HEK293 (cell line): ENCODE data around the gene LRP1B.

Experiments
- CTCF ChIP-seq: fragments of 450-650 bp; formaldehyde crosslinking; IDR thresholded peaks from 2 replicates; pipeline ENCODE4 v1.5.1; 2016; ENCODE audit warnings: missing biosample characterization, missing genetic modification characterization
- ZBTB7A ChIP-seq: fragments of 450-650 bp; formaldehyde crosslinking; IDR thresholded peaks from 2 replicates; pipeline ENCODE4 v1.5.1; 2016; ENCODE audit warnings: low read depth, missing biosample characterization, missing genetic modification characterization
- ZNF169 ChIP-seq: fragments of 450-650 bp; formaldehyde crosslinking; IDR thresholded peaks from 2 replicates; pipeline ENCODE4 v1.5.1; 2016; ENCODE audit warnings: missing biosample characterization, missing genetic modification characterization
- ZNF24 ChIP-seq: fragments of 450-650 bp; formaldehyde crosslinking; IDR thresholded peaks from 2 replicates; pipeline ENCODE4 v1.5.1; 2016; ENCODE audit warnings: missing biosample characterization, missing genetic modification characterization
- ZNF248 ChIP-seq: fragments of 450-650 bp; formaldehyde crosslinking; IDR thresholded peaks from 2 replicates; pipeline ENCODE4 v1.5.1; 2017; ENCODE audit warnings: missing biosample characterization, missing genetic modification characterization
- ZNF311 ChIP-seq: fragments of 450-650 bp; formaldehyde crosslinking; IDR thresholded peaks from 2 replicates; pipeline ENCODE4 v1.5.1; 2017; ENCODE audit warnings: missing biosample characterization, missing genetic modification characterization, borderline replicate concordance
- ZNF324 ChIP-seq: fragments of 450-650 bp; formaldehyde crosslinking; IDR thresholded peaks from 2 replicates; pipeline ENCODE4 v1.5.1; 2016; ENCODE audit warnings: missing biosample characterization, missing genetic modification characterization
- ZNF544 ChIP-seq: fragments of 450-650 bp; formaldehyde crosslinking; IDR thresholded peaks from 2 replicates; pipeline ENCODE4 v1.5.0; 2017; ENCODE audit warnings: missing biosample characterization, missing genetic modification characterization

- TF ChIP-seq ZNF311 (no peak), ZNF169 (tag by site-specific recombination) (no peak), CTCF (tag by site-specific recombination) (no peak), ZNF544 (no peak), ZBTB7A (tag by site-specific recombination) (no peak), ZNF248 (no peak), ZNF324 (no peak), ZNF24 (tag by site-specific recombination) (no peak)
Observed at GRCh38 chr2:140627136-140627535, 1503.7 kb downstream of the LRP1B start.
